Measurements from ENCODE around the gene CAPN10. TPM values are rescaled to one million over a fixed set of nuclear protein-coding genes. Genes with fewer than 3 reads are reported as not detected.

Gene CAPN10
- total and polyA plus RNA-seq, 4 donors = 15.0 to 50.8 (median 41.8) TPM

DNA sequence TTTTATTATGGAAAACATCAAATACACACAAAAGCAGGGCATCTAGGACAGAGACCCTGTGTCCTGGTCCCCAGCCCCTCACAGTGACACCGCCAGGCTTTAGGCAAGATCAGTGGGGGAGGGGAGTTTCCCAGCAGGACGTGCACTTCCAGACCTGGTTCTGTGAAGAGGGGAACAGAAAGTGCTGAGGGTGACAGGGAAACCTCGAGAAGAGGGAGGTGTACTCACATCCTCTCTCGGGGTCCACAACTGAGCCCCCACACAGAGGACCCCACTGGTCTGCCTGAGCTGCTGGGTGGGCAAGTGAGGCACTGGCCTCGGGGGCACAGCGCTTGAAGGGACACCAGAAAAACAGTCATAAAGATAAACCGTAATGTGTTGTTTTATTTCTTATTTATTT lies 34.3 kb downstream of the CAPN10 start:
- H3K9me3 ChIP-seq (ENCODE audit: control insufficient read depth, insufficient read depth, low read length) = no peaks in the 10 kb centered on the region
- peaks cover 5% of the 10 kb centered on the region for H3K4me1 ChIP-seq (ENCODE audit: control insufficient read depth, insufficient read depth, low read length)
- H3K4me3 ChIP-seq (ENCODE audit: low read depth, low read length) = no peak overlapping the region
- no peaks in the 10 kb centered on the region for H3K27me3 ChIP-seq (ENCODE audit: control insufficient read depth, insufficient read depth, low read length)
- H3K27ac ChIP-seq (ENCODE audit: low read depth, low read length) = no peak overlapping the region
- 76% methylated on average over 4 of the region's 7 CpGs for WGBS (ENCODE audit: insufficient coverage)
- no peak for DNase-seq (ENCODE audit: low read depth in 4 of 6, low spot score in 6 of 6)
- H3K36me3 ChIP-seq (ENCODE audit: control insufficient read depth, insufficient read depth, low read length) = peaks cover 20% of the 10 kb centered on the region

DNA sequence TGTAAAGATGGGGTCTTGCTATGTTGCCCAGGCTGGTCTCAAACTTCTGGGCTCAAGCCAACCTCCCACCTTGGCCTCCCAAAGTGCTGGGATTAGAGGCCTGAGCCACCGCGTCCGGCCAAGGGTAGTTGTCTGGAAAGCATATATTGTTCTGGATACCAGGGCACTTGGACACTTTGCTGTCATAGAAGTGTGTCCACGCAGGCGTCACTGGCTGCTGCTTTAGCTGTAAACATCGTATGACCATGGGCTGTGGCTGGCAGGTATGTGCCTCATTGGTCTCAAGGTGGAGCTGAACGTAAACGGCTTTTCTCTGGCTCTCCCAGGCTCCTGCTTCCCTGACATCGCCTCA lies 35.5 kb downstream of the CAPN10 start:
- WGBS (ENCODE audit: insufficient coverage) = 87% methylated on average over 8 of the region's 9 CpGs
- H3K27ac ChIP-seq (ENCODE audit: low read depth, low read length) = no peak overlapping the region
- no peaks in the 10 kb centered on the region for H3K27me3 ChIP-seq (ENCODE audit: control insufficient read depth, insufficient read depth, low read length)
- no peak overlapping the region for H3K4me3 ChIP-seq (ENCODE audit: low read depth, low read length)
- no peak for DNase-seq (ENCODE audit: low read depth in 4 of 6, low spot score in 6 of 6)
- no peaks in the 10 kb centered on the region for H3K4me1 ChIP-seq (ENCODE audit: control insufficient read depth, insufficient read depth, low read length)
- no peaks in the 10 kb centered on the region for H3K9me3 ChIP-seq (ENCODE audit: control insufficient read depth, insufficient read depth, low read length)
- H3K36me3 ChIP-seq (ENCODE audit: control insufficient read depth, insufficient read depth, low read length) = peaks cover 20% of the 10 kb centered on the region

DNA sequence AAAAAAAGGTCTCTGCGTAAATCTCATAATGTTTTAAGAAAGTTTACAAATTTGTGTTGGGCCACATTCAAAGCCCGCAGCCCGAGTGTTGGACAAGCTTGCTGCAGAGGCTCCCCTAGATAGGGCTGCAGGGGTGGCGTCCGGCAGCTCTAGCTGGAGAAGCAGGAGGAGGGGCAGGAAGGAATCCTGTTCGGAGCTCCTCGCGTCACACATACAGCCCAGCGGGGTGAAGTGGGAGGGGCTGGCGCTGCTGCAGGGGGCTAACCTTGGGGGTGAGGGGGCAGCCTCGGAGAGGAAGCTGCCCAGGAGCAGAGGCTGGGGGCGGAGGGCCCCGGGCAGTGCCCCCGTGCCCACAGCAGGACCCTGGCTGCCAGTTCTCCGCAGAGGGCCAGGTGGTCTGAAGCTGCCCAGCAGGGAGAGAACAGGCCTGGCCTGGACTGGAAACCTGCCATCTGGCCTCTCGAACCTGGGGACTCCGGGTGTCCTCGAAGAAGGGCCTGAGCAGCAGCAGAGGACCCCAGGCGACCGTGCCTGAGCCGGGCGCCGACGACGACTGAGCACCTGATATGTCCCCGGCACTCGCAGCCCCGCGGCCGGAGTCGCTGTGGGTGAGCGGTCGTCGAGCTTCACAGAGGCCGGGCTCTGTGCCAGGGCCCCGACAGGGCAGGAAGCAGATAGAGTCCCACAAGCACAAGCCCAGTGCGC lies 36.1 kb downstream of the CAPN10 start:
- Histone ChIP-seq H3K27me3 (ENCODE audit: control insufficient read depth, insufficient read depth, low read length) (no peaks in the 10 kb centered on the region), H3K4me1 (ENCODE audit: control insufficient read depth, insufficient read depth, low read length) (no peaks in the 10 kb centered on the region), H3K9me3 (ENCODE audit: control insufficient read depth, insufficient read depth, low read length) (no peaks in the 10 kb centered on the region), H3K36me3 (ENCODE audit: control insufficient read depth, insufficient read depth, low read length) (peaks cover 20% of the 10 kb centered on the region), H3K27ac (ENCODE audit: low read depth, low read length) (no peak overlapping the region), H3K4me3 (ENCODE audit: low read depth, low read length) (no peak overlapping the region)
- WGBS (ENCODE audit: insufficient coverage) = 68% methylated on average over 36 of the region's 37 CpGs
- DNase-seq (ENCODE audit: low read depth in 4 of 6, low spot score in 6 of 6) = no peak

DNA sequence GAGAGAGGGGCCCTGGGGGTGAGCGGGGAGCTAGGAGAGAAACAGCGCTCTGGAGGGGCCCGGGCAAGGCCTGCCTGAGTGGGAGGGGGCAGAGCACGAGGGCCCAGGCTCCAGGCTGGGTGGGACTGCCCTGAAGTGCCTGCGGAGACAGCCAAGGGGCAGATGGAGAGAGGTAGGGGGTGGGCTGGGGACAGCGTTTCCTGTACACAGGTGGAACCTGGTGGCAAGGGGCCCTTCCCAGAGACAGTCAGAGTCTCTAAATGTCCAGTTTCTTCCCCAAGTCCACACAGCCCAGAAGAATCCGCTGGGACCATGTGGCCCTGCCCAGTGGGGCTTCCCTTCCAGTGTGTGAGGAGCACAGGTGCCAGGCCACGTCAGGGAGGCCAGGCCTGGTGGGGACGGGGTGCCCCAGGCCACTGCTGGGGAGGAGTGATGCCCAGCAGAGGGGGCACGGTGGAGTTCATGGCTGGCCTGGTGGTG lies 37.0 kb downstream of the CAPN10 start:
- Histone ChIP-seq H3K4me3 (ENCODE audit: low read depth, low read length) (no peak overlapping the region), H3K4me1 (ENCODE audit: control insufficient read depth, insufficient read depth, low read length) (no peaks in the 10 kb centered on the region), H3K36me3 (ENCODE audit: control insufficient read depth, insufficient read depth, low read length) (peaks cover 20% of the 10 kb centered on the region), H3K9me3 (ENCODE audit: control insufficient read depth, insufficient read depth, low read length) (no peaks in the 10 kb centered on the region), H3K27me3 (ENCODE audit: control insufficient read depth, insufficient read depth, low read length) (no peaks in the 10 kb centered on the region), H3K27ac (ENCODE audit: low read depth, low read length) (no peak overlapping the region)
- 87% methylated on average over 10 of the region's 10 CpGs for WGBS (ENCODE audit: insufficient coverage)
- no peak for DNase-seq (ENCODE audit: low read depth in 4 of 6, low spot score in 6 of 6)

DNA sequence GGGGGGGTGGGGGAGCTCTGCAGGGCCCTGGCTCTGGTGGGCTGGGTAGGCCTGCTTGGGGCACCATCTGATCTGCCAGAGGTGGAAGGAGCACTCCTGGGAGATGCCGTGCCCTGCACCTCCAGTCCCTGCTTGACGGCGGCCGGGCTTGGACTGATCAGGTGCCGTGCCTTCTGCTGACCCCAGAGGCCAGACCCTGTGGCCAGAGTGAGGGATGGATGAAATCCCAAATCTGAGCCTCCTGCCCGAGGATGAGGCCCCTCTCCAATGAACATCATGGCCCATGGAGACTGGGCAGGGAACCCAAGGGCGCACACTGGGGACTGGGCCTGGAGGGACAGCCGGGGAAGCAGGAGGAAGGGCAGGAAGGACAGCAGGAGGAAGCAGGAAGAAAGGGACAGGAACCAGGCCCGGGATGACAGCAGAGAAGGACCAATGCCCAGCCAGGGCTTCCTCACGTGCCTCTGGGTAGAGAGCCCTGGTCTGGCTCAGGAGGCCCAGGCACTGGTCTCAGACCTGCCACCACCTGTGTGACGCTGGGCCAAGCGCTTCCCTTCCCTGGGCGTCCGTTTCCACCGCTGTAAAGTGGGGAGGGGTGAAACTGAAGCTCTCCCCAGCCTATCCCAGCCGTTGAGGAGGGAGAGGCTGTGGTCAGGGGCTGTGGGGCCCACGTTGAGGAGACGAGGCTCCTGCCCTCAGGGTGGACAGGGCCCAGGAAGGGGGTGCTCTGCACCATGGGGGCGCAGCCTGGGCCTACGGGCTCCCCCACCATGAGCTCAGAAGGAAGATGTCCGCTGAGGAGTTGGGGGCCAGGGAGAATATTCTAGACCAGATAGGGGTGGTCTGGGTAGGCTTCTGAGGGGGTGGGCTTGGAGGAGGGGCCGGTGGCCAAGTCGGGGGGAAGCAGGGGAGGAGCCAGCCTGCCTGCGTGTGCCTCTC lies 37.7 kb downstream of the CAPN10 start:
- H3K9me3 ChIP-seq (ENCODE audit: control insufficient read depth, insufficient read depth, low read length) = no peaks in the 10 kb centered on the region
- H3K36me3 ChIP-seq (ENCODE audit: control insufficient read depth, insufficient read depth, low read length) = peaks cover 20% of the 10 kb centered on the region
- H3K4me1 ChIP-seq (ENCODE audit: control insufficient read depth, insufficient read depth, low read length) = no peaks in the 10 kb centered on the region
- DNase-seq (ENCODE audit: low read depth in 4 of 6, low spot score in 6 of 6) = no peak
- H3K4me3 ChIP-seq (ENCODE audit: low read depth, low read length) = no peak overlapping the region
- no peak overlapping the region for H3K27ac ChIP-seq (ENCODE audit: low read depth, low read length)
- WGBS (ENCODE audit: insufficient coverage) = 79% methylated on average over 20 of the region's 24 CpGs
- no peaks in the 10 kb centered on the region for H3K27me3 ChIP-seq (ENCODE audit: control insufficient read depth, insufficient read depth, low read length)

DNA sequence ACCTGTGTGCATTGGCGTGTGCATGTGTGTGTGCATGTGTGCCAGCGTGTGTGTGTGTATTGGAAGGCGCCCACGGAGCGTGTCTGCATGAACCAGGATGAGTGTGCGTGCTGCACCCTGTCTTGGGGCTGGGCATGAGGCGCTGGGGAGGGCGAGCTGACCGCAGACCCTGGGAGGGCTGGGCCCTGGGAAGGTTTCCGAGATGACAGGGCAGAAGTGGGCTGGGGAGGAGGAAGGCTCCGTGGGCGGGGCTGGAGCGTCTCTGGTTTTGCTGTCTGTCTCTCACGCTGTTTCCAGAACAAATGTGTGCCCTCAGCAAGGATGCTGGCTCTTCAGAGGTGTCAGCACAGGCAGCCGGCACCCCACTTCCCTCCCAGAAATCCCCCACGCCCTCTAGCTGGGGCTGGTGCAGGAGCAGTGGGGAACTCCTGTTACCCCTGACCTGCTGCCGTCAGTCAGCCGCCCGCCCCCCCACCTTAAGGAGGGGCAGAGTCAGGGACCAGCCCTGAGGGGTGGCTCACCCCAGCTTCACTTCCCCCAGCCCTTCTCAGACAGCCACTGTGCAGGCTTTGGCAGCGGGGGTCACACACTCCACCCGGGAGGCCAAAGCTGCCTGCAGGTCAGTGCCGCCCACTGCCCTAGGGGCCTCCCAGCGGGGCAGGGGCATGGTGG lies 38.6 kb downstream of the CAPN10 start, which contains the start of gene GPR35:
TSS of gene GPR35 (plus strand) at position 531 of the 672 bp plus-strand sequence. CDS start 4,473 bp downstream, outside the sequence.
- no peak within 1 kb of the TSS for H3K27ac ChIP-seq (ENCODE audit: low read depth, low read length)
- DNase-seq (ENCODE audit: low read depth in 4 of 6, low spot score in 6 of 6) = no peak

DNA sequence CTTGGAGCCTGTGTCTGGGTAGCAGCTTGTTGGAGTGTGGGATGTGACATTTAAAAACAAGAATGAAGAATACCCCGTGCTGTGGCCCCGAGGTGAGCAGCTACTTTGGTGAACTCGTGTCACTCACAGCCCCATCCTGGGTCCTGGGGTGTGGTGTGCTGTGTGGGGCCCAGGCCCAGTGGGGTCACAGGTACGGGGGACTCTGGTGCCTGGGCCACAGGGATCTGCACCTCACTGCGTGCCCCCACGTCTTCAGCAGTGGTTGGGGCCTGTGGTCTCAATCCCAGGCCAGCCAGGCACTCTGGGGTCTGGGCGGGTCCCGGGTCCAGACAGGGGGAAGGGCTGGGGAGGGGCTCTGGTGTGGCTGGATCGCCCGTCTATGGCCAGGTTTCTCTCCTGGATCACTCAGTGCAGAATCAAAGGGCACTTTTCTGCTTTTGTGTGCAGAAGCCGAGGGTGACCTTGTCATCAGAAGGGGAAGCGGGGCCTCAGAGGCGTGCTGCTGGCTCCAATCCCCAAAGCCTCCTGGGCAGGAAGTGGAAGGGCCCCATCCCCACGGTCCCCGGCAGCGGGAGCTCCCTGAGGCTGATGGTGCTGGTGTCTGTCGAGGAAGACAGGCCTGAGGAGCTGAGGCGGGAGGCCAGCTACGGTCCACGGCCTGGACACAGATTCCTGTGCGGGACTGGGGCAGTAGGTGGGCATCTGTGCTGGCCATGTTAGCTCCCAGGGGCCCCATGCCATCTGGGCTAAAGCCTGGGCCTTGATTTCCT lies 40.2 kb downstream of the CAPN10 start:
- no peak for DNase-seq (ENCODE audit: low read depth in 4 of 6, low spot score in 6 of 6)
- no peaks in the 10 kb centered on the region for H3K9me3 ChIP-seq (ENCODE audit: control insufficient read depth, insufficient read depth, low read length)
- peaks cover 17% of the 10 kb centered on the region for H3K36me3 ChIP-seq (ENCODE audit: control insufficient read depth, insufficient read depth, low read length)
- no peaks in the 10 kb centered on the region for H3K4me1 ChIP-seq (ENCODE audit: control insufficient read depth, insufficient read depth, low read length)
- WGBS (ENCODE audit: insufficient coverage) = 57% methylated on average over 21 of the region's 21 CpGs
- H3K27me3 ChIP-seq (ENCODE audit: control insufficient read depth, insufficient read depth, low read length) = no peaks in the 10 kb centered on the region
- no peak overlapping the region for H3K27ac ChIP-seq (ENCODE audit: low read depth, low read length)
- H3K4me3 ChIP-seq (ENCODE audit: low read depth, low read length) = no peak overlapping the region

More for the DNA sequence above, 38.6 kb downstream of the CAPN10 start, which contains the start of gene GPR35:
- Histone ChIP-seq H3K27me3 (ENCODE audit: control insufficient read depth, insufficient read depth, low read length) (no peaks in the 10 kb centered on the region), H3K4me1 (ENCODE audit: control insufficient read depth, insufficient read depth, low read length) (no peaks in the 10 kb centered on the region), H3K9me3 (ENCODE audit: control insufficient read depth, insufficient read depth, low read length) (no peaks in the 10 kb centered on the region), H3K36me3 (ENCODE audit: control insufficient read depth, insufficient read depth, low read length) (peaks cover 14% of the 10 kb centered on the region), H3K4me3 (ENCODE audit: low read depth, low read length) (no peak within 1 kb of the TSS)
- 66% methylated on average over 21 of the region's 23 CpGs for WGBS (ENCODE audit: insufficient coverage)

DNA sequence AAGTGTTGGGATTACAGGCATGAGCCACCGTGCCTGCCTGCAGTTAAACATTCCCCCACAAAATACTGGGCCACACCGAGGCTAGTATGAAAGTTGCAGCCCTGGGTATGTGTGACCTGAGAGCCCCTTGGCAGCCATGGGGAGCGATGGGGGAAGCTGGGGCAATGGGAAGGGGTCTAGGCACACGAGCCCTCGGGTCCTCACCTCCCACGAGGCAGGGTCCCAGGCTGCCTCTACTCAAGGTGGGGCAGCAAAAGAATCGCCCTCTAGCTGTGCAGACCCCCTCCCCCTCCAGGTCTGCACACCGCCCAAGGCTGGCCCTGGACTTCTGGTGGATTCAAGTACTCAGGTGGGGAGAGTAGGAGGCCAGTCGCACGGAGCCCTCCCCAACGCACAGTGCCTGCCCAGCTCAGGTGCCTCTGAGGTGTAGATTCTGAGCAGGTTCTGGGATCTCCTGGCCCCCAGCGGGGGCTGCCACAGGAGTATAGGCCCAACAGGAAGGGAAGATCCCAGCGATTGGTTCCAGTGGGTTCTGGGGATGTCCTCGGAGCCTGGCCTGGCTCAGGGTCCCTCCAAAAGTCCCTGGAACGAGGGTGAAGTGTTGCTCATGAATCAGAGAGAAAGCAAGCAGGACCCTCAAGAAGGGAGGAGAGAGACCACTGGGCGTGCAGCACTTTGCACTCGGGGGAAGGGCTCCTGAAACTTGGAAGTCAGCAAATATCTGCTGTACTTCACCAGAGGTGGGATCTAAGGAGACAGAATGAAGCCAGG lies 41.4 kb downstream of the CAPN10 start:
- H3K36me3 ChIP-seq (ENCODE audit: control insufficient read depth, insufficient read depth, low read length) = peaks cover 13% of the 10 kb centered on the region
- no peak for DNase-seq (ENCODE audit: low read depth in 4 of 6, low spot score in 6 of 6)

More for the DNA sequence above, 41.4 kb downstream of the CAPN10 start:
- Histone ChIP-seq H3K4me3 (ENCODE audit: low read depth, low read length) (no peak overlapping the region), H3K4me1 (ENCODE audit: control insufficient read depth, insufficient read depth, low read length) (no peaks in the 10 kb centered on the region), H3K27ac (ENCODE audit: low read depth, low read length) (no peak overlapping the region), H3K9me3 (ENCODE audit: control insufficient read depth, insufficient read depth, low read length) (no peaks in the 10 kb centered on the region), H3K27me3 (ENCODE audit: control insufficient read depth, insufficient read depth, low read length) (no peaks in the 10 kb centered on the region)
- 91% methylated on average over 10 of the region's 17 CpGs for WGBS (ENCODE audit: insufficient coverage)

Measured in spinal cord (tissue), 10 donors.